C4-2B (cell line): ENCODE results near the gene MPC1.

Experiments used
- CTCF ChIP-seq: fragments of 450-650 bp; conservative IDR thresholded peaks from 2 replicates; pipeline ENCODE4 v1.5.1; 2017; ENCODE audit warnings: mild to moderate bottlenecking
- ZFX ChIP-seq: fragments of 450-650 bp; IDR thresholded peaks from 2 replicates; pipeline ENCODE4 v1.6.1; 2017

- TF ChIP-seq CTCF (no peak), ZFX (no peak)
Observed at GRCh38 chr6:166325383-166326042, 57.2 kb downstream of the MPC1 start.
